Measurements from ENCODE around the gene RERE. TPM values are rescaled to one million over a fixed set of nuclear protein-coding genes. Genes with fewer than 3 reads are reported as not detected.
"Not testable (repeated sequence)": the region's sequence is repeated elsewhere in the genome, so short reads cannot be mapped to it uniquely, and the experiment has no call there.

Gene RERE
- total and polyA plus RNA-seq, 7 donors = 19.2 to 148 (median 90.6) TPM

DNA sequence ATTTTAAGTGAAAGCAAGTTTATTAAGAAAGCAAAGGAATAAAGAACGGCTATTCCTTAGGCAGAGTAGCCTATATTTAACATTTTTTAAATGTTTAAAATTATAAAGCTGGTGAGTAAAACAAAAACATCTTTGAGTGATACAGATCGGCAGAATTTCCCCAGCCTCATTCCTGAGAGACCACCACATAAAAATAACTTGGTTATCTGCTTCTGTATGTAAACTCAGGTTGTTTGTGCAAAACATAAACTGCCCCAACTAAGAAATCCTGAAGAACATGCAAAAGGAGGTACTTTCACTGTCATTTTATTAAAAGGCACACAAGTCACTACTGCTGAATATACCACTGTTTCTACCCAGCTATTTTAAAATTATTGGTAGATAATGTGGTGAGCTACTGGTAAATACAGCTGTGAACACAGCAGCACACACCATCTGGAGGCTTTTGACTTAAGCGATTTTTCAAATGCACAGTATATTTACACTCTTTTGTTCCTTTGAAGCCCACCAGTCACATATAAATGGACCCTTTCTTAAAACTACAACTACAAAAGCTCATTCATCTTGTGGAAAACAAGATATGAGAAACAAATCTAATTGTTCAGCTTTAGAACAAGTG is 119.3 kb downstream of the RERE start:
- Histone ChIP-seq H3K27ac (no peak overlapping the region), H3K4me1 (peaks cover 0 to 44% (median 26%) of the 10 kb centered on the region in 4 donors), H3K27me3 (no peaks in the 10 kb centered on the region), H3K36me3 (no peaks in the 10 kb centered on the region), H3K9me3 (no peaks in the 10 kb centered on the region), H3K4me3 (no peak overlapping the region)
- WGBS, 2 donors = 76 to 79% methylated on average over 3 of the region's 3 CpGs
- intact Hi-C loops (cut with DNase I) = no loop called here
- TF ChIP-seq CTCF (IDR thresholded peaks at IDR 0.05) (no peak), POLR2AphosphoS5 (IDR thresholded peaks at IDR 0.05) (no peak), POLR2A (IDR thresholded peaks at IDR 0.05) (no peak), EP300 (IDR thresholded peaks at IDR 0.05) (no peak)
- no peak for DNase-seq

GRCh38 chr1:8695442-8695841 is 122.0 kb downstream of the RERE start:
- H3K4me3 ChIP-seq; intact Hi-C loops (cut with DNase I); H3K27me3 ChIP-seq; H3K36me3 ChIP-seq; H3K27ac ChIP-seq; DNase-seq; H3K9me3 ChIP-seq: not testable (repeated sequence)
- peaks cover 0 to 40% (median 23%) of the 10 kb centered on the region in 4 donors for H3K4me1 ChIP-seq
- WGBS, 2 donors = 96 to 98% methylated on average over 4 of the region's 4 CpGs

DNA sequence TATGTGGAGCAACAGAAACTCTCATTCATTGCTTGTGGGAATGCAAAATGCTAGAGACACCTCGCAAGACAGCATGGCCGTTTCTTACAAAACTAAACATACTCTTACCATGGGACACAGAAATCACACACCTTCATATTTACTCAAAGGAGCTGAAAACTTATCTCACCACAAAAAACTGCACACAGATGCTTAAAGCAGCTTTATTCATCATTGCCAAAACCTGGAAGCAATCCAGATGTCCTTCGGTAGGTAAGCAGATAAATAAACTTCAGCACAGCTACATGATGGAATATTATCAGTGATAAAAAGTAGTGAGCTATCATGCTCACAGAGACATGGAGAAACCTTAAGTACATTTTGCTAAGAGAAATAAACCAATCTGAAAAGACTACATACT is 124.3 kb downstream of the RERE start:
- no peaks in the 10 kb centered on the region for H3K27me3 ChIP-seq

GRCh38 chr1:8691662-8692061 is 125.8 kb downstream of the RERE start:
- H3K36me3 ChIP-seq = no peaks in the 10 kb centered on the region
- DNase-seq = no peak
- peak overlapping the region in 2 of 4 donors; percentile 41 to 49 for H3K27ac ChIP-seq
- intact Hi-C loops (cut with DNase I) = no loop called here
- 85 to 92% methylated on average over 1 of the region's 1 CpG for WGBS, 2 donors
- H3K4me3 ChIP-seq = no peak overlapping the region
- H3K4me1 ChIP-seq = peaks cover 0 to 47% (median 32%) of the 10 kb centered on the region in 4 donors
- TF ChIP-seq POLR2A (IDR thresholded peaks at IDR 0.05) (no peak), POLR2AphosphoS5 (IDR thresholded peaks at IDR 0.05) (no peak), CTCF (IDR thresholded peaks at IDR 0.05) (no peak), EP300 (IDR thresholded peaks at IDR 0.05) (no peak)
- H3K27me3 ChIP-seq = no peaks in the 10 kb centered on the region
- H3K9me3 ChIP-seq = no peaks in the 10 kb centered on the region

More for the DNA sequence above, 124.3 kb downstream of the RERE start:
- no peaks in the 10 kb centered on the region for H3K36me3 ChIP-seq
- intact Hi-C loops (cut with DNase I) = no loop called here
- TF ChIP-seq POLR2AphosphoS5 (IDR thresholded peaks at IDR 0.05) (no peak), POLR2A (IDR thresholded peaks at IDR 0.05) (no peak), CTCF (IDR thresholded peaks at IDR 0.05) (no peak), EP300 (IDR thresholded peaks at IDR 0.05) (no peak)
- H3K4me3 ChIP-seq = no peak overlapping the region
- DNase-seq = no peak
- peaks cover 0 to 36% (median 24%) of the 10 kb centered on the region in 4 donors for H3K4me1 ChIP-seq
- H3K9me3 ChIP-seq = no peaks in the 10 kb centered on the region
- H3K27ac ChIP-seq = no peak overlapping the region
- 59 to 86% methylated on average over 3 of the region's 3 CpGs for WGBS, 2 donors

- TF ChIP-seq POLR2AphosphoS5 (IDR thresholded peaks at IDR 0.05) (no peak), POLR2A (IDR thresholded peaks at IDR 0.05) (no peak), EP300 (IDR thresholded peaks at IDR 0.05) (no peak), CTCF (IDR thresholded peaks at IDR 0.05) (no peak)
- Histone ChIP-seq H3K36me3 (no peaks in the 10 kb centered on the region), H3K4me1 (peaks cover 0 to 51% (median 37%) of the 10 kb centered on the region in 4 donors), H3K27ac (peak overlapping the region in 1 of 4 donors; percentile 41), H3K27me3 (no peaks in the 10 kb centered on the region), H3K4me3 (no peak overlapping the region), H3K9me3 (no peaks in the 10 kb centered on the region)
- intact Hi-C loops (cut with DNase I) = no loop called here
- WGBS, 2 donors = 97 to 98% methylated on average over 4 of the region's 4 CpGs
- DNase-seq = no peak
Measured at GRCh38 chr1:8690253-8690525, 127.3 kb downstream of the RERE start.
